HCT116 (cell line): ENCODE results near the gene TPI1. TPM values are rescaled to one million over a fixed set of nuclear protein-coding genes. Genes with fewer than 3 reads are reported as not detected.

Experiments used
- ATAC-seq: fragments of 200-7000 bp; cut with Tn5 transposase; 2 replicates; pipeline ENCODE4 v1.9.1; 2020; ENCODE audit warnings: mild to moderate bottlenecking, moderate library complexity
- BruUV-seq: library from RNA; stranded (reverse); fragments of 400-500 nt; replicated peaks from 2 replicates; lab custom pipeline; 2021; lab: Mats Ljungman, UMichigan
- CTCF ChIA-PET: fragments of 300-600 bp; sonication (Branson Sonifier 250); formaldehyde crosslinking; loops from one replicate; lab custom pipeline; 2021; ENCODE audit warnings: antibody characterized with exemption; lab: Charles Lee
- POLR2A ChIA-PET: fragments of 300-600, 350-600 bp; sonication (Branson Sonifier 250); formaldehyde crosslinking; loops from one replicate; lab custom pipeline; 2021; ENCODE audit warnings: antibody characterized with exemption; lab: Charles Lee
- RAD21 ChIA-PET, 2 experiments: fragments of 300-600 bp; sonication (Branson Sonifier 250); formaldehyde crosslinking; loops; one replicate each; lab custom pipeline; 2023; ENCODE audit warnings: low total read pairs in 2 of 2; ENCODE audit not compliant: uncharacterized antibody in 2 of 2, unreplicated experiment in 2 of 2, low non-redundant PET in 1 of 2; lab: Charles Lee
- DNase-seq: peaks from one replicate; pipeline ENCODE4 v3.0.0-alpha.2; 2010; ENCODE audit warnings: low read depth, low spot score
- H2AFZ ChIP-seq: fragments of 200-600 bp; shearing (Covaris generic), sonication (generic); 2 replicates; pipeline ENCODE4 v1.6.1; 2017; ENCODE audit warnings: low read depth, mixed run types, mixed read lengths, antibody characterized with exemption, low read length; ENCODE audit not compliant: poor library complexity, severe bottlenecking
- H3K27ac ChIP-seq: 2 replicates; pipeline ENCODE4 v1.5.1; 2012; ENCODE audit warnings: low read depth, low read length
- H3K27me3 ChIP-seq: fragments of 200-600 bp; sonication (generic); 2 replicates; pipeline ENCODE4 v1.6.1; 2016; ENCODE audit warnings: mixed run types, low read length, mixed read lengths; ENCODE audit not compliant: insufficient read depth
- H3K36me3 ChIP-seq, 2 experiments: fragments of 200-500 bp in 1 of 2; fragments of 200-600 bp in 1 of 2; sonication (Bioruptor generic) in 1 of 2; sonication (generic) in 1 of 2; 2 replicates each; pipeline versions ENCODE4 v1.5.1 to v1.6.1; 2014 to 2016; ENCODE audit warnings: low read length in 2 of 2, inconsistent platforms in 1 of 2, mixed read lengths in 1 of 2, mixed run types in 1 of 2; ENCODE audit not compliant: insufficient read depth in 2 of 2, control insufficient read depth in 1 of 2
- H3K4me1 ChIP-seq, 2 experiments: fragments of 200-600 bp in 1 of 2; sonication (generic) in 1 of 2; 2 replicates each; pipeline versions ENCODE4 v1.5.1 to v1.6.1; 2012 to 2017; ENCODE audit warnings: low read length in 2 of 2, inconsistent platforms in 1 of 2, mild to moderate bottlenecking in 1 of 2, mixed read lengths in 1 of 2, mixed run types in 1 of 2, moderate library complexity in 1 of 2; ENCODE audit not compliant: insufficient read depth in 2 of 2, control insufficient read depth in 1 of 2
- H3K4me2 ChIP-seq: fragments of 200-600 bp; sonication (generic); 2 replicates; pipeline ENCODE4 v1.6.1; 2017; ENCODE audit warnings: mixed run types, low read length, mixed read lengths
- H3K4me3 ChIP-seq, 2 experiments: fragments of 200-600 bp in 1 of 2; sonication (generic) in 1 of 2; replicated peaks in 1 of 2; 2 replicates each; pipeline ENCODE4 v1.5.1; 2011 to 2016; ENCODE audit warnings: low read length in 2 of 2, control low read depth in 1 of 2, low read depth in 1 of 2, mild to moderate bottlenecking in 1 of 2, mixed read lengths in 1 of 2, mixed run types in 1 of 2
- H3K79me2 ChIP-seq: fragments of 200-600 bp; sonication (generic); 2 replicates; pipeline ENCODE4 v1.6.1; 2017; ENCODE audit warnings: mild to moderate bottlenecking, mixed run types, low read length, moderate library complexity, mixed read lengths; ENCODE audit not compliant: insufficient read depth
- H3K9ac ChIP-seq: fragments of 200-600 bp; sonication (generic); 2 replicates; pipeline ENCODE4 v1.6.1; 2016; ENCODE audit warnings: low read length, mixed read lengths
- H3K9me2 ChIP-seq: fragments of 200-600 bp; sonication (generic), shearing (Covaris generic); 2 replicates; pipeline ENCODE4 v1.6.1; 2017; ENCODE audit warnings: mixed run types, mild to moderate bottlenecking, moderate library complexity; ENCODE audit not compliant: insufficient read depth
- H3K9me3 ChIP-seq, 2 experiments: fragments of 200-500 bp in 1 of 2; fragments of 200-600 bp in 1 of 2; sonication (Bioruptor generic) in 1 of 2; sonication (generic) in 1 of 2; 2 replicates each; pipeline ENCODE4 v1.6.1; 2014 to 2017; ENCODE audit warnings: low read length in 2 of 2, mixed read lengths in 2 of 2, inconsistent platforms in 1 of 2, low read depth in 1 of 2, mild to moderate bottlenecking in 1 of 2, mixed run types in 1 of 2, moderate library complexity in 1 of 2; ENCODE audit not compliant: control insufficient read depth in 1 of 2, insufficient read depth in 1 of 2
- H4K20me1 ChIP-seq: fragments of 200-600 bp; sonication (generic), shearing (Covaris generic); 2 replicates; pipeline ENCODE4 v1.6.1; 2017; ENCODE audit warnings: mixed run types, mild to moderate bottlenecking, moderate library complexity; ENCODE audit not compliant: insufficient read depth
- ATF3 ChIP-seq: IDR thresholded peaks from 2 replicates; pipeline ENCODE4 v1.6.1; 2012
- CTCF ChIP-seq, 3 experiments: fragments of 200-600 bp in 1 of 3; sonication (generic) in 1 of 3; IDR thresholded peaks in 2 of 3; conservative IDR thresholded peaks in 1 of 3; 2 replicates each; pipeline ENCODE4 v1.5.1; 2012 to 2017; ENCODE audit warnings: low read depth in 2 of 3, low read length in 2 of 3, antibody characterized with exemption in 1 of 3, borderline replicate concordance in 1 of 3, control low read depth in 1 of 3, mild to moderate bottlenecking in 1 of 3, mixed read lengths in 1 of 3, mixed run types in 1 of 3, moderate library complexity in 1 of 3; ENCODE audit not compliant: insufficient read depth in 1 of 3
- POLR2A ChIP-seq: IDR thresholded peaks from 2 replicates; pipeline ENCODE4 v1.7.0; 2011; ENCODE audit warnings: borderline replicate concordance; ENCODE audit not compliant: insufficient read depth, insufficient read length; ENCODE audit errors: extremely low read depth
- POLR2AphosphoS5 ChIP-seq: IDR thresholded peaks from 2 replicates; pipeline ENCODE4 v1.6.1; 2011; ENCODE audit warnings: mild to moderate bottlenecking, low read depth, low read length, moderate library complexity
- SP1 ChIP-seq: IDR thresholded peaks from 2 replicates; pipeline ENCODE4 v1.6.1; 2012; ENCODE audit warnings: low read depth
- YY1 ChIP-seq: IDR thresholded peaks from 2 replicates; pipeline ENCODE4 v1.6.1; 2011; ENCODE audit warnings: low read length, low read depth, moderate library complexity, mild to moderate bottlenecking; ENCODE audit not compliant: insufficient replicate concordance; ENCODE audit errors: extremely low read depth
- ZBTB33 ChIP-seq: IDR thresholded peaks from 2 replicates; pipeline ENCODE4 v1.6.1; 2011; ENCODE audit warnings: mild to moderate bottlenecking, low read length, moderate library complexity; ENCODE audit not compliant: insufficient replicate concordance; ENCODE audit errors: extremely low read depth
- ZFX ChIP-seq: fragments of 450-650 bp; IDR thresholded peaks from 2 replicates; pipeline ENCODE4 v1.6.1; 2017
- ZNF274 ChIP-seq: fragments of 200-500 bp; sonication (Bioruptor generic); IDR thresholded peaks from 2 replicates; pipeline ENCODE4 v1.6.1; 2014; ENCODE audit warnings: mild to moderate bottlenecking, low read depth, low read length, inconsistent platforms
- intact Hi-C: fragments of 100-400 bp; cut with micrococcal nuclease; formaldehyde crosslinking; loops from 2 replicates; pipeline ENCODE4 v1.10.0; 2022
- total RNA-seq: library from RNA; stranded (reverse); gene quantifications from one replicate; pipeline ENCODE4 v1.2.1, GENCODE V29; 2021; ENCODE audit not compliant: unreplicated experiment

The TPI1 gene
- total RNA-seq, 1 experiment from 2014 or later: 1,068 TPM

GRCh38 chr12:6839482-6840201 is 27.7 kb upstream of the TPI1 start:
- DNase-seq: no peak
- ChIA-PET RAD21 (no interaction called here), POLR2A (interaction anchor here (1.4 to 4.4 kb wide), 2 partner anchors 10 to 12 kb away, joined by 3 to 19 read pairs; partner anchors contain the start of genes CDCA3 and USP5), CTCF (interaction anchor here (1.2 kb wide), 1 partner anchor 32 kb away, joined by 4 read pairs; no protein-coding TSS in a partner anchor)
- Histone ChIP-seq H4K20me1 (no peaks in the 10 kb centered on the region), H3K4me1 (peaks cover 0 to 14% of the 10 kb centered on the region in 2 experiments; a peak in 2 of 4 replicates), H3K79me2 (no peaks in the 10 kb centered on the region), H3K4me3 (no peak overlapping the region), H3K27ac (no peak overlapping the region), H3K27me3 (no peaks in the 10 kb centered on the region), H3K4me2 (no peak overlapping the region), H3K9me3 (no peaks in the 10 kb centered on the region), H3K9me2 (no peaks in the 10 kb centered on the region), H3K9ac (no peak overlapping the region), H2AFZ (no peak overlapping the region), H3K36me3 (peaks cover 8 to 10% of the 10 kb centered on the region in 2 experiments; a peak in 2 of 4 replicates)
- ATAC-seq: no peak
- no TSS peak for BruUV-seq
- no peak for TF ChIP-seq POLR2AphosphoS5
- TF ChIP-seq CTCF (IDR thresholded peaks at IDR 0.05 in 2 of 3, conservative IDR thresholded peaks at IDR 0.05 in 1 of 3; ENCODE audit: borderline replicate concordance in 1 of 3, insufficient read depth in 1 of 3, low read depth in 2 of 3, low read length in 2 of 3): no peak
- TF ChIP-seq POLR2A: no peak
- no peak for TF ChIP-seq SP1
- TF ChIP-seq ZFX: no peak
- TF ChIP-seq ZBTB33: no peak
- TF ChIP-seq YY1: no peak
- no peak for TF ChIP-seq ZNF274
- TF ChIP-seq ATF3: no peak
- intact Hi-C loops: no loop called here
